ENCODE measurements around the gene TMBIM1.
"Not testable (repeated sequence)": the region's sequence is repeated elsewhere in the genome, so short reads cannot be mapped to it uniquely, and the experiment has no call there.

TMBIM1 gene

GRCh38 chr2:218291318-218292047, 820 bp downstream of the TMBIM1 start:
- no peak for DNase-seq (ENCODE audit: low read depth, low spot score)

DNA sequence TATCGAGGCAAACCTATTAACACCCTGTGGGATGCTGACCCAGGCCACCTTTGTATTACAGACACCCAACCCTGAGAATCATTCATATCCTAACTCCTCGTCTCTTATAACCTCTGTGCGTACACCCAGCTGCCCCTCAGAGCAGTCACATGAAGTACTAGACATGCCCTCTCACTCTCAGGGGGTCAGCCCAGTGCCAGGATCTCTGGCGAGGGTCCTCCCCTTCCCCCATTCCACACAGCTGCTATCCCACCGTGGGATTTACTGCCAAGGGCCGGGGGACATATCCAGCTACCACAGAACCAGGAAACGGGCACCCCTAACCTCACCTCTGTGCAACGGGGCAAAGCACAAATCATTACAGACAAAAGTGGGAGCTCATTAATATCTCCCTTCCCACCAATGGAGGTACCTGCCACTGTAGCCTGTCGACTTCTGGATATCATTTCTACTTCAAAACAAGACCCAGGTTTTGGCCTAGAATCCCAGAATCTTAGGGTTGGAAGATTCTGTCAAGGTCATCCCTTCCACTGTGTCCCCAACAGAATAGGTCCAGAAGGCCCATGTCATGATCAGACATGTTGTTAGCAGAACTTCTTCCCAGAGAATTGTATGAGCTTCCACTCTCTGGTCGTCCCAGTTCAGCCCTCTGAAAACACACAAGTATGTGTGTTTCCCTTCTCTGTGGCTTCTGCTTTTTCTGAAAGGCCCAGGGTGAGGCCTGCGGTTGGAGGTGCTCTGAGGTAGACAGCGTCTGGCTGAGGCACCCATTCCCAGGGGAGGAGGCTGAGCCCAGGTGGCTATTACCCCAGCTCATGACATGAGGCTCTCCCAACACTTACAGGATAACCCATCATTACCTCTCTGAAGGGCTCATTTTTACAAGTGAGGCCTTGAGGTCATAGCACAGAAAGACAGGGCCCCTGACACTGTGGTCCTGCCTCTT, 1.7 kb downstream of the TMBIM1 start:
- DNase-seq (ENCODE audit: low read depth, low spot score), result no peak

DNA sequence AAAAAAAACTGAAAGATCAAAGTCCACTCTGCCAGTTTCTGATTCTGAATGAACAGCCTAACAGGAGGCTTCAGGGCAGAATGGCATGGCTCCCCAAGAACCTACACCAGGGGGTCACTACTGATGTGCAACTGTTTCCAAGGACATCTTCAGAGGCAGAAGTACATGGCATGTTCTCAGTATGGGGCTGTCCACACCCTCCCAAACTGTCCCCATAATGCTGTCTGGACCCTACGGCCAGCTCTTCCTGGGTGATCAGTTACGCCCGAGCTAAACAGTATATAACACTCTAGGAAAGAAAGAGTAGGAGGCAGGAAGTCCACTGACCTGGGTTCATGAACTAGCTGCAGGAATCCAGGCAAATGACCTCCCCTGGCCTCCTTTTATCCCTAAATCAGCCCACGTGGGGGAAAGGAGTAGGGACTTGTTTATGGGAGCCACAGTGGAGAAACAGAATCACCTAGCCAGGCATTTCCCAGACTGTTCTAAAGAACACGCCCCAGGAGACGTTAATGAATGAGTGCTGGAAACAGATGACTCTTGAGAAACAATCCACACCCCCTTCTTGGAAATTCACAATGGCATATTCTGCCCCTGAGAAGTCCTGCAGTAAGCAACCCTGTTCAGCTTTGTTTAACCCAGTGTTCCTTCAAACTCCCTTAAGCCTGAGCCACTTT, 2.5 kb downstream of the TMBIM1 start:
- no peak for DNase-seq (ENCODE audit: low read depth, low spot score)

GRCh38 chr2:218286570-218287459, 5.5 kb downstream of the TMBIM1 start:
- DNase-seq (ENCODE audit: low read depth, low spot score), result peak; percentile 41

DNA sequence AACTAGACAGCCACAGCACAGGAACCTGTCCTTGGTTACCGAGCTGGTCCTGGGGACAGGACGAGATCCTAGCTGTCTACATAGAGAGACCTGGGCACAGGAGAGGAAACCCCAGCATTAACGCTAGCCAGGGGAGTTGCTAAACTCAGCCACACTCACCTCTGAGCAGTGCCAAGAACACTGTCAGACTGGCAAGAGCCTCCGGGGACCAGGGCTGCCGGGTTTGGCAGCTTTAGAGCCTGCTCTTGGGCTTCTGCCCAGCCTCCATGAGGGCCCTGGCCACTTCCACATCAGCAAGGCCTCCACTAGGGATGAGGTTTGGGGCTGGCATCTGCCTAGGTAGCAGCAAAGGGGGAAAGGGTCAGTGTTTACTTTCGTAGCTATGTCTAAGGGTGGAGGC, 6.7 kb downstream of the TMBIM1 start:
- DNase-seq (ENCODE audit: low read depth, low spot score), result no peak

GRCh38 chr2:218284106-218284811, 8.0 kb downstream of the TMBIM1 start:
- no peak for DNase-seq (ENCODE audit: low read depth, low spot score)

- no peak for DNase-seq (ENCODE audit: low read depth, low spot score)
Observed at GRCh38 chr2:218282173-218282991, 9.9 kb downstream of the TMBIM1 start.

DNA sequence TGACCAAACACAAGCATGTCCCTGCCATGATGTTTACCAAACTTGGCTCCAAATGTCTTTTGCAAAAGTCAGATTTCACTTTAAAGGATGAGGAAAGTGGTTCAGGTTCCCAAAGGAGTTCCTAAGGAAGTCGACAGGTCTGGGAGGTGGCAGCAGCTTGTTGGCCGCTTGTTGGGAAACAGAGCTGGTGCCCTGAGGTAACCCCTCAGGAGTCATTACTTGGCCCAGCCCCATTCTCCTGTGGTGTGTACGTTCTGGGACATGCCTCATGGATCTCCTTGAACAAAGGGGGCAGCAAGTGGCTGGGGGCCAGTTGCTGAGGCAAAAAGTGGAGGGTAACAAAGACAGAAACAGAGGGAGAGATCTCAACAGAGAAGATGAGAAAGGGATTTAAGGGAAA, 10.9 kb downstream of the TMBIM1 start:
- no peak for DNase-seq (ENCODE audit: low read depth, low spot score)

GRCh38 chr2:218280260-218280870, 11.9 kb downstream of the TMBIM1 start:
- no peak for DNase-seq (ENCODE audit: low read depth, low spot score)

DNA sequence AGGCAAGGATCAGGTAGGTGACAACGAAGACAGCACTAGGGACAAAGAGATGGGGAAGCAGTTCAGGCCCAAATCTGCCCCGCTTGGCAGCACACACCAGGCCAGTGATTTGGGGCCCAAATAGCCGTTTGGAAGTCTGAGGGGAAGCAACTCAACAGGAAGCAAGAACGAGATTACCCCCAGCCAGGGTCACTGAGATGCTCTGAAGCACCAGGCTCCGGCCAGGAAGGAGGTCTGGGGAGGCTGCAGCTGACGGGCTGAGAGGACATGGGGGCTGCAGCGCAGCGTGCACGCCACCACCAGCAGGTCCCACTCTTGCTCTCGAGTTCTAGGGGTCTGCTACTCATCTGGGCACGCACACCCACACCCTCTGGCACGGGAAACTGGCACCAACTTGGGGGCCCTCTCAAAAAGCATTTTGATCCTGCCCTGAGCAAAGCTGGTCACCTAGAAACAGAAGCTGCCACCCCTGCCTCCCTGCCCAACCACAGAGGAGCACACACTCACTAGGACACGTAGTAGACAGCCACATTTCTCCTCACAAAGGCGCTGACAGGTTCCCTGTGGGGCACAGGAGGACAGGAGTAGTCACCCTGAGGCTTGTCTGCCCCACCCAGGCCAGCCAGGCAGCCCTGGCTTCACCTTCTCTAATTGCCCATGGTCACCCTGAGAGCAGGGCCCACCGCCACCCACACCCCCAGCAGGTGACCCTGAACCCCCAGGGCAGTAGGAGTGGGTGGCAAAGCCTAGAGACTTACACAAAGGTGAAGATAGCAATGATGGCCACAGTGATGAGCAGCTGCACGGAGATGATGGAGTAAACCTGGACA, 13.6 kb downstream of the TMBIM1 start:
- DNase-seq (ENCODE audit: low read depth, low spot score), result no peak

- DNase-seq (ENCODE audit: low read depth, low spot score), result no peak
Observed at GRCh38 chr2:218277921-218278320, 14.4 kb downstream of the TMBIM1 start.

DNA sequence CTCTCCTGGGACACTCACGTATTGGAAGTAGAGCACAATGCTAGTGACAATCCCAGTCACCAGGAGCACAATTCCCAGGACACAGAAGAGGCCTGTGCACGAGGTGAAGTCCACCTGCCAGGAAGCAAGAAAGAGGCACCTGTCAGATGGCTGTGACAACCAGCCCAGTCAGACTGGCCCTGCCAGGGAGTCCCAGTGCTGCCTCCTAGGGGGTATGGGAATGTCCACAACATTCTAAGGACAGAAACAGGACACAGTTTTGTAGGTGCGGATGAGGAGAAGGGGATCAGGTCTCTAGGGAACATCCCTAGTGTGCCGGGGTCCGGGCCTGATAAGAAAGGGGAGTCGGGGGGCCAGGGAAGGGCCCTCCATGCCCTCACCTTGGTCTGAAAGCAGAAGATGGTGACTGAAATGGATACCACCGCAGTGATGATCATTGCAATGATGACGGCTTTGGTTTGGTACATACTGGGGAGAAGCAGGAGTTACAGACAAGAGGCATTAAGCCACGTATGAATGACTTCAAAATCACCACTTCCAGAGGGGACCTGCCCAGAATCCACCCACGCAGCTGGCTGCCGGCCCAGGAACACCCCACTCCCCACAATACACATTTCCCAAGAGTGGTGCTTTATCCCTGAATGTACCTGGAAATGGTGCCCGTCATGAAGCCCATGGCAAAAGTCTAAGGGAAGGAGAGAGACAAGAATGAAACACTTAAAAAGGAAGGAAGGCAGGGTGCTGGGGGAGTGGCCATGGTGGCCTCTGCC, 15.1 kb downstream of the TMBIM1 start:
- DNase-seq (ENCODE audit: low read depth, low spot score), result no peak

DNA sequence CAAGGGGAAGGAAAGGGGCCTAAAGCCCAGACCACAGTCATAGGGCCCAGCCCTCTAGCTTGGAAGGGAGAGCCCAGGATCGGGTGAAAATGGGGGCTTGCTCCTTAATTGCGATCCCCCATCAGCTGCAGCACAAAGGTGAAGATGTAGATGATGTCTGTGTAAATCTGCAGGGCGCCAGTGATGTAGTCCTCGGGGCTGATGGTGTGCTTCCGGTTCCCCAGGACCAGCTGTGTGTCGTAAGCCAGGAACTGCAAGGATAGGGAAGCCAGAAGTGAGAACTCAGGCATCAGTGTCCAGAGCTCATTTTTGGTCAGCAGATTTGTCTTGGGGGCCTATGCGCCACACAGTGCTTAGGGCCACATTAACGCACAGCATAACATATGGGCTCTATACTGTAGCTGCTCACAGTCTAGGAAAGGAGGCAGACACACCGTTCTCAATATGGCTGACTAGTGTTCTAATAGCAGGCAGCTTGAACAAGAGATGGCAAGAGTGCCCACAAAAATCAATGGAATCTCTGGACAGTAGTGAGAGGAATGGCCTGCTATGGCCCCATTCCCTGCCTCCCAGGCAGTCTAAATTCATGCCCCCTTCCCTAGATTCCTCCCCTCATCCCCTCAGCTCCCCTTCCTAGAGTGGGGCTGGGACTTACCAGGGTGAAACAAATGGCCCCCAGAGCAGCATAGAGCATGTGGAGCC, 16.8 kb downstream of the TMBIM1 start:
- no peak for DNase-seq (ENCODE audit: low read depth, low spot score)

DNA sequence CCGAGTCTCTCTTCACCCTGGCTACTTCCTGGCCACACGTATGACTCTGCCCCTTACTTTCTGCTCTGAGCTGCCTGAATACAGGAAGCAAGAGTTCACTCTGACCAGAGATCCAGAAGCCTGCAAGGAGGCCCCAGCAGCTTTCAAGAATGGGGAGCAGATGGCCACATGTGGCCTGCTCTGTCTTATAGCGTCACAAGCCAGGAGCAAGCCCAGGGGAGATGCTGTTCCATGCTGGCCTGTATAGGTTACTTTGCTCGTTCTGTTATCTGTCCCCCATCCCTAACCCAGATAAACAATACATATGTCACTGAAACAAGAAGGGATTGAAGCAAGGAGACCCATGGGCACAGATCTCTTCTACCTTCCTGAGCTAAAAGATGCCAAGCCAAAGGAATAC, 17.7 kb downstream of the TMBIM1 start:
- no peak for DNase-seq (ENCODE audit: low read depth, low spot score)

DNA sequence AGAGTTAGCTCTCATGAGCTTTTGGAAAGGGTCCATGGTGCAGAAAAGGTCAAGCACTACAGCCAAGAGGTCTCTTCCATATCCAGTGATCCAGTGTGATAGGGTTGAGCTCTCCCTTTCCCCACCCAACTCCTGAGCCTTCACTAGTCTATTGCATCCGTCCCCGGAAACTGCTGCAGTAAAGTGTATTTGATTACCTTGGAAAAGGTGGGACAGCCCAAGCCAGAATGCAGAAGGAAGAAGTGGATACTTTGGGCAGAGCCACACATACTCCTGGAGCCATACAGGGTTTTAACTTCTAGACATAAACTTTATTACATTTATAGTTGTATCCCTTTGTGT, 18.4 kb downstream of the TMBIM1 start:
- no peak for DNase-seq (ENCODE audit: low read depth, low spot score)

GRCh38 chr2:218273214-218273907, 18.9 kb downstream of the TMBIM1 start:
- DNase-seq (ENCODE audit: low read depth, low spot score), result not testable (repeated sequence)
